ENCODE data around the gene ADAMTSL1.
A peak's percentile ranks its signal among the peaks of the same experiment; 100 is the strongest.

The ADAMTSL1 gene

GRCh38 chr9:18632632-18633403 lies 158.9 kb downstream of the ADAMTSL1 start:
- ATAC-seq (replicated peaks) (no peak), DNase-seq (no peak)
- no peak overlapping the region for H3K4me3 Mint-ChIP-seq

DNA sequence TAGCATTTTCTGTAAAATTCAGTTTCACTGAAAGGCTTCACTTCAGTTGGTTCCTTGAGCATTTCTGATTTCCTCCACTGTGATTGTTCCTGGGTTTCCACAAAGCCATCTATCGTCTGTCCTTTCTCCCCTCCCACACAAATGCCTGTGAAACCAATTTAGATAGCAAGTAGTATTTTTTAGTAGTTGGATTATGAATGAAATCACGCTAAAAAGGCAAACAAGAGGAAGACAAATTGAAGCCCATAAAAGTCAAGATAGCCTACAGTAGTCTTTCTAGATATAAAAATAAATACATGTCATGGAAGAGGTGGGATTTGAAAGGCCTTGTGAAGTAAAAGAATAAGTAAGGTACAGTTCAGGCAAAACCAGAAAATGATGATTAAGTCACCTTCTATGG lies 162.8 kb downstream of the ADAMTSL1 start:
- ATAC-seq (replicated peaks), result no peak
- Mint-ChIP-seq H3K27ac (no peak overlapping the region), H3K27me3 (peaks cover 0 to 4% of the 10 kb centered on the region in 2 donors), H3K4me1 (no peaks in the 10 kb centered on the region), H3K9me3 (no peaks in the 10 kb centered on the region), H3K36me3 (no peaks in the 10 kb centered on the region), H3K4me3 (no peak overlapping the region)
- no peak for DNase-seq

More at GRCh38 chr9:18632632-18633403, 158.9 kb downstream of the ADAMTSL1 start:
- H3K27ac Mint-ChIP-seq, result no peak overlapping the region
- H3K4me1 Mint-ChIP-seq, result no peaks in the 10 kb centered on the region
- no peaks in the 10 kb centered on the region for H3K36me3 Mint-ChIP-seq
- peaks cover 0 to 4% of the 10 kb centered on the region in 2 donors for H3K27me3 Mint-ChIP-seq
- H3K9me3 Mint-ChIP-seq, result no peaks in the 10 kb centered on the region

DNA sequence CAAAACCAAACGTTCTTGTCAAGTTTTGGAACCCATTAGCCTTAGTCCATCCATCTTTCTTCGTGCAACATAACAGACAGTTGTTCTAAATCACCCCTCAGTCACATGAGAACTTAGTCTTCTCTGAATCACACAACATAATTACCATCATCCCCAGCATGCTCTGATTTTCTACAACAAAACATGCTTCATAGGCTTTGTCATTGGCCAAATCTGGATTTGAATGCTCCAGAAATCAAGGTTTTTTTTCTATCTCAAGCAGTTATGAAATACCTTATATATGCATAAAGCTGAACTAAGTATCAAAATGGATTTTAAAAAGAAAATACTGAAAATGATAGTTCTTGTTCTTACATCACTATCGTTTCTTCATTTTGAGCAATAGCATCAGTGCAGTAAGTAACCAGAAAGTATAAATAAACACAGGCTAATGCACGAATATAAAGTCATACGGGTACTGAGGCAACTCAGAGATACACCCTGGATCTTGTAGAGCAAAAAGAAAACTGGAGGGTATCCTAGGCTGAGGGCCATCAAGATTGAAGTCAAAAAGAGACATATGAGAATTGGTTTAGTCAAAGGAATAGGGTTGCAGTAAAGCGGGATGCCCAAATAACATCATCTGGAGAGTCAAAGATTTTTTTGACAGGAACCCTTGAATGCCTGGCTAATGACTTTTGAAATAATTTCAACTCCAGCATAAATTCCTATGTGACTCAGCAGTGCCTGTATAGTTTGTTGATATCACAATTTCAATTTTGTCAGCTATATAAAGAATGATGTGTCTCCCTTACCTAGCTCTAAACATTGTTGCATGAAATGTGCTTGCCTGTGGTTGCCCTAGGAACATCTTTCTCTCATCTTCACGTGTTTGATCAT lies 164.7 kb downstream of the ADAMTSL1 start:
- no peak overlapping the region for H3K27ac Mint-ChIP-seq
- H3K9me3 Mint-ChIP-seq, result no peaks in the 10 kb centered on the region
- no peaks in the 10 kb centered on the region for H3K27me3 Mint-ChIP-seq
- DNase-seq, result no peak
- H3K4me3 Mint-ChIP-seq, result no peak overlapping the region
- no peaks in the 10 kb centered on the region for H3K36me3 Mint-ChIP-seq
- ATAC-seq (replicated peaks), result no peak
- no peaks in the 10 kb centered on the region for H3K4me1 Mint-ChIP-seq

- H3K36me3 Mint-ChIP-seq, result no peaks in the 10 kb centered on the region
- no peak overlapping the region for H3K4me3 Mint-ChIP-seq
- no peak for DNase-seq
- no peaks in the 10 kb centered on the region for H3K27me3 Mint-ChIP-seq
- H3K9me3 Mint-ChIP-seq, result peaks cover 0 to 1% of the 10 kb centered on the region in 2 donors
- no peak for ATAC-seq (replicated peaks)
- H3K4me1 Mint-ChIP-seq, result no peaks in the 10 kb centered on the region
- no peak overlapping the region for H3K27ac Mint-ChIP-seq
Measured at GRCh38 chr9:18639911-18640310, 166.0 kb downstream of the ADAMTSL1 start.

DNA sequence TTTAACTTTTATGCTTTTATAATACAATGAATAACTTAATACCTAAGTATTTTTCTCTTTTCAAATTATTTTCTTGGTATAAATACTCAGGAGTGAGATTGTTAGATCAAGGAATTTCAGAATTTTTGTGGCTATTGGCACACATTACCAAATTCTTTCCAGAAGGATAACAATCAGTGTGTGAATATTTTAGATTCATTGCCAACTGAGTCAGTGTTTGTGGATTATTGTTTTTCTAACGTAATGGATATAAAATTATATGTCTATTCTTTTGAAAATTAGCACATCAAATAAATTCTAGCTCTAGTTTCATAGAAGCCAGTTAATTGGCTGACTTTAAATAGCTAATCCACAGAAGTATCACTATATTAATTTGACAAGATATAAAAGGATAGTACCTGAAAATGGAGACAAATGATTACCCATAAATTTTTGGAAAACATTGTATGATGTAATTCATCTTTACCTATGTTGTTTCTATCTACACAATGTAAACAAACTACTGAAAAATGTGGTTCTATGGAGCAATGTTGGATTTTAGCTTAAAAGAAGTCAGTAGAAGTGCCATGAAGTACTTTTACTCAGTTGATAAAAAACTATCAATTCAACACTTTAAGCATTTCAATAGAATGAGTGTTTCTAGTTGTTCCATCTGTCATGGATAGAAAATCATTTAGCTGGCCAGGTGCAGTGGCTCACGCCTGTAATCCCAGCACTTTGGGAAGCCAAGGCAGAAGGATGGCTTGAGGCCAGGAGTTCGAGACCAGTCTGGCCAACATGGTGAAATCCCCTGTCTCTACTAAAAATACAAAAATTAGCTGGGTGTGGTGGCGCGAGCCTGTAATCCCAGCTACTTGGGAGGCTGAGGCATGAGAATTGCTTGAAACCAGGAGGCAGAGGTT lies 185.1 kb downstream of the ADAMTSL1 start:
- DNase-seq, result no peak
- Mint-ChIP-seq H3K36me3 (no peaks in the 10 kb centered on the region), H3K27ac (peak overlapping the region; percentile 14), H3K4me3 (no peak overlapping the region), H3K4me1 (no peaks in the 10 kb centered on the region), H3K9me3 (no peaks in the 10 kb centered on the region), H3K27me3 (no peaks in the 10 kb centered on the region)
- no peak for ATAC-seq (replicated peaks)

- DNase-seq (no peak), ATAC-seq (replicated peaks) (no peak)
- Mint-ChIP-seq H3K9me3 (no peaks in the 10 kb centered on the region), H3K27me3 (no peaks in the 10 kb centered on the region), H3K4me1 (no peaks in the 10 kb centered on the region), H3K4me3 (no peak overlapping the region), H3K27ac (no peak overlapping the region), H3K36me3 (no peaks in the 10 kb centered on the region)
Measured at GRCh38 chr9:18660001-18660400, 186.0 kb downstream of the ADAMTSL1 start.

DNA sequence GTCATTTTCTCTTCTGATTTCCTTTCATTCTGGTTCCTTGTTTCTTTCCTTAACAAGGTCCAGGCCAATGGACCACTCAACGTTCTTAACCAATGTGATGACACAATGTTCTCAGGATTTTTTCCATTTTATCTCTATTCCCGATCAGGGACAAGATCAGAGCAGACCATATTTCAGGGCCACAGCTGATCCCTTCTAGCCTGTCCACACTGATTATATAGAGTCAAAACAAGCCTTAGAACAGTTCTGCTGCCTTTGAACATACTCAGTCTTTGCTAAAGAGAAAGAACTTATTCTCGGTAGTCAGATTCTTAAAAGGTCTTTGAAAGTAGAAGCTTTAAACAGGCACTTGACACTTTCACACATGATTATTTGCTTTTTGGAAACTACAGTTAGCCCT lies 188.4 kb downstream of the ADAMTSL1 start:
- no peak for DNase-seq
- Mint-ChIP-seq H3K9me3 (no peaks in the 10 kb centered on the region), H3K4me1 (no peaks in the 10 kb centered on the region), H3K36me3 (no peaks in the 10 kb centered on the region), H3K27me3 (no peaks in the 10 kb centered on the region), H3K4me3 (no peak overlapping the region), H3K27ac (no peak overlapping the region)
- no peak for ATAC-seq (replicated peaks)

DNA sequence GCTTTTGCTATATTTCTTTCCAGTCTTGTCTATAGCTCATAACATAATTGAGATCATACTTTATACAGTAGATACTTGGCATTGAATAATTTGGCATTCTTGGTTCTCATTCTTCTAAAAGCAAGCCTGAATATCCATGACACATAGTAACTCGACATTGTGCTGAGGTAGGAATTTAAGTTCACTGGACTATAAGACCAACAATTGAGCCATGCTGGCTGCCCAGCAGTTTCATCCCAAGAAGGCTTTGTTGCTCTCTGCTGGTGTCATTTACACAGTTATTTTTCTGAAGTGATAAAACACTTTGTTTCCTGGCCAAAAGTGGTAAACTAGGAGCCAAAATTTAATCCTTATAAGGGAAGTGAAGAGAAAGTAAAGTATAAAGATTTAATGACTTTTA lies 192.0 kb downstream of the ADAMTSL1 start:
- no peaks in the 10 kb centered on the region for H3K4me1 Mint-ChIP-seq
- DNase-seq (no peak), ATAC-seq (replicated peaks) (no peak)
- H3K36me3 Mint-ChIP-seq, result no peaks in the 10 kb centered on the region
- H3K27me3 Mint-ChIP-seq, result no peaks in the 10 kb centered on the region
- H3K9me3 Mint-ChIP-seq, result no peaks in the 10 kb centered on the region
- no peak overlapping the region for H3K4me3 Mint-ChIP-seq
- no peak overlapping the region for H3K27ac Mint-ChIP-seq

DNA sequence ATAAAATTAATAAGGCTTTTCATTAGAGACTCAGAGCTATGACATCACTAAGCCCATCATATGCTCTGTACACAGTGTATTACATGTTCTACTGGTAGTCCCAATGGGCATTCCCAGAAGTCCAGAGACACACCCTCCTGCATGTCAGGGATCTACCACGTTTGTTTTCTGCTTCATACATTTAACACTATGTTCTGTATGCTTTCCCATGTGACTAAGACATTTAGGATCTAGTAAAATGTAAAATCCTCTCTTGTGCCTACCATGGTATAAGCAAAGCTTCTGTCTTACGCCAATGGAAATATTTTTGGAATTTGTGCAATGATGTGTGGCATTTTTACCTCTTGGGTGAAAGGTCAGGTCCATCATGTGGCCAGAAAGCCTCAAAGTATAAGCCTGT lies 192.4 kb downstream of the ADAMTSL1 start:
- H3K9me3 Mint-ChIP-seq, result no peaks in the 10 kb centered on the region
- no peaks in the 10 kb centered on the region for H3K36me3 Mint-ChIP-seq
- no peak overlapping the region for H3K27ac Mint-ChIP-seq
- ATAC-seq (replicated peaks), result no peak
- H3K4me3 Mint-ChIP-seq, result no peak overlapping the region
- DNase-seq, result no peak
- H3K4me1 Mint-ChIP-seq, result no peaks in the 10 kb centered on the region
- no peaks in the 10 kb centered on the region for H3K27me3 Mint-ChIP-seq

DNA sequence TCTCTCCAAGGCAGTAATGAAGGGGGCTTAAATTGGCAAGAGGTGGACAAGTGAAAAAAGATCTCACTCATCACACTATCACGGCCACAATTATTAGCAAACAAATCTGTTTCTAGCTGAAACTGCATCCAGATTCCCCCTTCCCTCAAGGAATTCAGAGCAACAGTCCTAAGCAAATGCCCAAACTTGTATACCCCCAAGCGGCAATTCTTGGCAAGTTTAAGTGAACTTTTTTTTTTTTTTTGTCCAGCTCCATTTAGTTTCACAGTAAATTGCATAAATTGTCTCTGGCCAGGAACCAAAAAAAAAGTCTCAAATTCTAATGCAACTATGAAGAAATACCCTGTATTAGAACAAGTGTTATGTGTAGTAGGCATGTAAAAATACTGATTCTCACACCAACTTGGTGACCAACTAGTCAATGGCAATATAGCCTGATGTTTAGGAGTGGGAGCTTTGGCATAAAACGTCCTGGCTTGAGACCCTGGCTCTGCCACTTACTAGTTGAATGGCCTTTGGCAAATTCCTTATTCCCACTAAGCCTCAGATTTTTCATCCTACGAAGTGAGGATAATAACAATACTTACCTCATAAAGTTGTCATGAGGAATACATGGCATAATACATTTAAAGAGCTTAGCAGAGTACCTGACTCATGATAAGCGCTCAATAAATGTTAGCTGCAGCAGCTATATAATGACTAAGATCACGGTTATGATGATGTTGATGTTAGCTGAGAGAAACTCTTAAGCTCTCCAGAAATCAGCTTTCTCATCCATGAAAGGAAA lies 193.2 kb downstream of the ADAMTSL1 start:
- H3K4me3 Mint-ChIP-seq, result no peak overlapping the region
- H3K27ac Mint-ChIP-seq, result no peak overlapping the region
- H3K4me1 Mint-ChIP-seq, result no peaks in the 10 kb centered on the region
- no peaks in the 10 kb centered on the region for H3K27me3 Mint-ChIP-seq
- no peak for ATAC-seq (replicated peaks)
- no peaks in the 10 kb centered on the region for H3K9me3 Mint-ChIP-seq
- H3K36me3 Mint-ChIP-seq, result no peaks in the 10 kb centered on the region
- DNase-seq, result no peak

DNA sequence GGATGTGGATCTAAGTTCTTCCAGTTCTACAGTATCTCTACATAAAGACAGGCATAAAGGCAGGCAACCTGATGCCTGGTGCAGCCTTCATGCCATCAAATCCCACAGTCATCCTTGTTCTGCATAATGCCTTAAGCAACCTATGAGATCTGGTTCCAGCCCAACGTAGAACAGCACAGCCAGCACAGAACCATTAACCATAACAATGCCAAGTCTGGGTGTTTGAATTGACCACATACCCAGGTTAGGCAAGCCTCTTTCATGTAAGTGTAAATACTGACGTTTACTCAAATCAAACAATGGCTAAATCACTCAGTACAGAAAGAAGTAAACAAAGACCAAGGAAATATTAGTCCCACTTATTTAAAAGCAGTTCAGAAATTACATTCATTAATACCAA lies 195.0 kb downstream of the ADAMTSL1 start:
- DNase-seq, result no peak
- H3K4me1 Mint-ChIP-seq, result no peaks in the 10 kb centered on the region
- no peaks in the 10 kb centered on the region for H3K36me3 Mint-ChIP-seq
- H3K9me3 Mint-ChIP-seq, result no peaks in the 10 kb centered on the region
- ATAC-seq (replicated peaks), result no peak
- no peaks in the 10 kb centered on the region for H3K27me3 Mint-ChIP-seq
- no peak overlapping the region for H3K27ac Mint-ChIP-seq
- no peak overlapping the region for H3K4me3 Mint-ChIP-seq

GRCh38 chr9:18672706-18673105 lies 198.8 kb downstream of the ADAMTSL1 start:
- Mint-ChIP-seq H3K27me3 (no peaks in the 10 kb centered on the region), H3K36me3 (no peaks in the 10 kb centered on the region), H3K27ac (no peak overlapping the region), H3K4me3 (no peak overlapping the region), H3K9me3 (no peaks in the 10 kb centered on the region), H3K4me1 (no peaks in the 10 kb centered on the region)
- ATAC-seq (replicated peaks) (no peak), DNase-seq (no peak)

- DNase-seq (no peak), ATAC-seq (replicated peaks) (no peak)
- Mint-ChIP-seq H3K27me3 (no peaks in the 10 kb centered on the region), H3K36me3 (no peaks in the 10 kb centered on the region), H3K4me3 (no peak overlapping the region), H3K4me1 (no peaks in the 10 kb centered on the region), H3K9me3 (no peaks in the 10 kb centered on the region), H3K27ac (no peak overlapping the region)
Measured at GRCh38 chr9:18673179-18673578, 199.2 kb downstream of the ADAMTSL1 start.

DNA sequence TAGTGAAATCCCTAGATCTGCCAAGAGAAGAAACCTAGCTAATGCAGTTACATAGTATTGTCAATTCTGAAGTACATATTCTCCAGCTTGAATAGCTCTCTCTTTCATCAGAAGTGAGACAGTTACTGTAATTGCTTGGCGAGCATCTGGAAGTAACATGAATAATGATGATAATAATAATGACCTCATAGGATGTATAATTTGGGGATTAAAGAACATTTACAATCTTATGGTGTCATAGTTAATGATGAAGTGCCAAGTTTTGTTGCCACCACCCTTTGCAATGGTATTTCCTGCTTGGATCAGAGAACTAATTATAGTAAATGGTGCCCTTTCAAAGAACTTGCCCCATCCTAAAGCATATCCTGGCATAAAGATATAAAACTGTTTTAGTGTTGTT lies 201.4 kb downstream of the ADAMTSL1 start:
- H3K4me3 Mint-ChIP-seq, result no peak overlapping the region
- no peaks in the 10 kb centered on the region for H3K36me3 Mint-ChIP-seq
- ATAC-seq (replicated peaks) (no peak), DNase-seq (no peak)
- H3K4me1 Mint-ChIP-seq, result no peaks in the 10 kb centered on the region
- no peaks in the 10 kb centered on the region for H3K9me3 Mint-ChIP-seq
- no peaks in the 10 kb centered on the region for H3K27me3 Mint-ChIP-seq
- no peak overlapping the region for H3K27ac Mint-ChIP-seq

All from stimulated activated naive B cell treated with anti-CD40 and anti-IgM and Interleukin-4, amounts not matched to agents 10 μg/mL and 1 μg/mL and 100 μg/mL, for 72 hours (primary cell).